Measurements from ENCODE around the gene RAB40A. TPM values are rescaled to one million over a fixed set of nuclear protein-coding genes. Genes with fewer than 3 reads are reported as not detected.

Gene RAB40A
- total RNA-seq, 2 experiments from 2014 or later, result 0.38 to 0.50 TPM

- H3K27ac ChIP-seq (ENCODE audit: low read depth, low read length, poor library complexity, severe bottlenecking), result no peak overlapping the region
- TF ChIP-seq, protein P1, sequence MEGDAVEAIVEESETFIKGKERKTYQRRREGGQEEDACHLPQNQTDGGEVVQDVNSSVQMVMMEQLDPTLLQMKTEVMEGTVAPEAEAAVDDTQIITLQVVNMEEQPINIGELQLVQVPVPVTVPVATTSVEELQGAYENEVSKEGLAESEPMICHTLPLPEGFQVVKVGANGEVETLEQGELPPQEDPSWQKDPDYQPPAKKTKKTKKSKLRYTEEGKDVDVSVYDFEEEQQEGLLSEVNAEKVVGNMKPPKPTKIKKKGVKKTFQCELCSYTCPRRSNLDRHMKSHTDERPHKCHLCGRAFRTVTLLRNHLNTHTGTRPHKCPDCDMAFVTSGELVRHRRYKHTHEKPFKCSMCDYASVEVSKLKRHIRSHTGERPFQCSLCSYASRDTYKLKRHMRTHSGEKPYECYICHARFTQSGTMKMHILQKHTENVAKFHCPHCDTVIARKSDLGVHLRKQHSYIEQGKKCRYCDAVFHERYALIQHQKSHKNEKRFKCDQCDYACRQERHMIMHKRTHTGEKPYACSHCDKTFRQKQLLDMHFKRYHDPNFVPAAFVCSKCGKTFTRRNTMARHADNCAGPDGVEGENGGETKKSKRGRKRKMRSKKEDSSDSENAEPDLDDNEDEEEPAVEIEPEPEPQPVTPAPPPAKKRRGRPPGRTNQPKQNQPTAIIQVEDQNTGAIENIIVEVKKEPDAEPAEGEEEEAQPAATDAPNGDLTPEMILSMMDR (conservative IDR thresholded peaks at IDR 0.05; ENCODE audit: low read length), result no peak
- no peak for DNase-seq (ENCODE audit: low spot score)
- no peaks in the 10 kb centered on the region for H3K79me2 ChIP-seq (ENCODE audit: insufficient read depth, low read depth, low read length)
- H2AFZ ChIP-seq (ENCODE audit: low read length), result no peak overlapping the region
- intact Hi-C loops (cut with micrococcal nuclease; ENCODE audit: unreplicated experiment), result no loop called here
- no peak overlapping the region for H3K4me2 ChIP-seq (ENCODE audit: low read length)
- no peaks in the 10 kb centered on the region for H4K20me1 ChIP-seq (ENCODE audit: insufficient read depth, low read length)
- POLR2A ChIA-PET, result no interaction called here
- CTCF ChIA-PET (ENCODE audit: unreplicated experiment), result no interaction called here
- no peaks in the 10 kb centered on the region for H3K36me3 ChIP-seq (ENCODE audit: insufficient read depth, low read length)
- no peaks in the 10 kb centered on the region for H3K9me2 ChIP-seq (ENCODE audit: insufficient read depth, low read length)
- no peak overlapping the region for H3K4me3 ChIP-seq (ENCODE audit: low read depth, low read length, poor library complexity, severe bottlenecking)
- H3K4me1 ChIP-seq (ENCODE audit: insufficient read depth, low read length, poor library complexity, severe bottlenecking), result no peaks in the 10 kb centered on the region
- no peaks in the 10 kb centered on the region for H3K9me3 ChIP-seq (ENCODE audit: low read length)
- no TSS peak for BruUV-seq (replicated peaks)
Observed at GRCh38 chrX:103536071-103536470, 16.8 kb upstream of the RAB40A start.

GRCh38 chrX:103535206-103535605 is 15.9 kb upstream of the RAB40A start:
- H3K79me2 ChIP-seq (ENCODE audit: insufficient read depth, low read depth, low read length), result no peaks in the 10 kb centered on the region
- no TSS peak for BruUV-seq (replicated peaks)
- no peak overlapping the region for H2AFZ ChIP-seq (ENCODE audit: low read length)
- no peaks in the 10 kb centered on the region for H4K20me1 ChIP-seq (ENCODE audit: insufficient read depth, low read length)
- H3K36me3 ChIP-seq (ENCODE audit: insufficient read depth, low read length), result no peaks in the 10 kb centered on the region
- TF ChIP-seq, protein P1 (conservative IDR thresholded peaks at IDR 0.05; ENCODE audit: low read length), result no peak
- TF ChIP-seq EZH2phosphoT487 (IDR thresholded peaks at IDR 0.05; ENCODE audit: borderline replicate concordance, low read depth, low read length), result no peak
- H3K4me2 ChIP-seq (ENCODE audit: low read length), result no peak overlapping the region
- POLR2A ChIA-PET, result no interaction called here
- no peaks in the 10 kb centered on the region for H3K9me2 ChIP-seq (ENCODE audit: insufficient read depth, low read length)
- CTCF ChIA-PET (ENCODE audit: unreplicated experiment), result no interaction called here
- intact Hi-C loops (cut with micrococcal nuclease; ENCODE audit: unreplicated experiment), result no loop called here
- H3K4me3 ChIP-seq (ENCODE audit: low read depth, low read length, poor library complexity, severe bottlenecking), result no peak overlapping the region
- DNase-seq (ENCODE audit: low spot score), result no peak
- H3K9me3 ChIP-seq (ENCODE audit: low read length), result no peaks in the 10 kb centered on the region
- H3K27ac ChIP-seq (ENCODE audit: low read depth, low read length, poor library complexity, severe bottlenecking), result no peak overlapping the region
- H3K4me1 ChIP-seq (ENCODE audit: insufficient read depth, low read length, poor library complexity, severe bottlenecking), result no peaks in the 10 kb centered on the region

- no peak for TF ChIP-seq EZH2phosphoT487 (IDR thresholded peaks at IDR 0.05; ENCODE audit: borderline replicate concordance, low read depth, low read length)
- TF ChIP-seq, protein P1 (conservative IDR thresholded peaks at IDR 0.05; ENCODE audit: low read length), result peak; percentile 84
- no peaks in the 10 kb centered on the region for H3K4me1 ChIP-seq (ENCODE audit: insufficient read depth, low read length, poor library complexity, severe bottlenecking)
- ChIA-PET POLR2A (interaction anchor here (0.6 kb wide), 1 partner anchor 331 kb away, joined by 3 read pairs; no protein-coding TSS in a partner anchor), CTCF (ENCODE audit: unreplicated experiment) (interaction anchor here (0.6 kb wide), 1 partner anchor 287 kb away, joined by 6 read pairs; no protein-coding TSS in a partner anchor)
- H3K79me2 ChIP-seq (ENCODE audit: insufficient read depth, low read depth, low read length), result no peaks in the 10 kb centered on the region
- BruUV-seq (replicated peaks), result no TSS peak
- H3K9me2 ChIP-seq (ENCODE audit: insufficient read depth, low read length), result no peaks in the 10 kb centered on the region
- H3K36me3 ChIP-seq (ENCODE audit: insufficient read depth, low read length), result no peaks in the 10 kb centered on the region
- H3K27ac ChIP-seq (ENCODE audit: low read depth, low read length, poor library complexity, severe bottlenecking), result no peak overlapping the region
- H3K9me3 ChIP-seq (ENCODE audit: low read length), result no peaks in the 10 kb centered on the region
- no peak overlapping the region for H3K4me3 ChIP-seq (ENCODE audit: low read depth, low read length, poor library complexity, severe bottlenecking)
- intact Hi-C loops (cut with micrococcal nuclease; ENCODE audit: unreplicated experiment), result loop anchor here (2.0 kb wide), 2 partner anchors 153 to 283 kb away; partner anchors contain the start of gene MORF4L2
- H4K20me1 ChIP-seq (ENCODE audit: insufficient read depth, low read length), result no peaks in the 10 kb centered on the region
- peak; percentile 59 for DNase-seq (ENCODE audit: low spot score)
- no peak overlapping the region for H2AFZ ChIP-seq (ENCODE audit: low read length)
- H3K4me2 ChIP-seq (ENCODE audit: low read length), result no peak overlapping the region
Observed at GRCh38 chrX:103533511-103534216, 14.4 kb upstream of the RAB40A start.
